COLO668 (cell line): ENCODE measurements around the gene CALML6.
A peak's percentile ranks its signal among the peaks of the same experiment; 100 is the strongest.

Experiments used
- DNase-seq: peaks from one replicate; lab custom pipeline; 2025; ENCODE audit not compliant: unreplicated experiment; lab: John Stamatoyannopoulos, UW

Gene CALML6

GRCh38 chr1:1910651-1911331 is 4.3 kb upstream of the CALML6 start:
- DNase-seq, result no peak

GRCh38 chr1:1911350-1912041 is 3.6 kb upstream of the CALML6 start:
- DNase-seq, result no peak

- no peak for DNase-seq
These were observed 724 bp upstream of the CALML6 start for GRCh38 chr1:1914101-1914970.

- DNase-seq, result peak; percentile 78
These were observed 1.1 kb downstream of the CALML6 start for GRCh38 chr1:1915911-1916840.

- no peak for DNase-seq
These were observed 1.8 kb downstream of the CALML6 start for GRCh38 chr1:1916851-1917251.

GRCh38 chr1:1917304-1917976 is 2.4 kb downstream of the CALML6 start:
- no peak for DNase-seq

- peak; percentile 56 for DNase-seq
These were observed 3.2 kb downstream of the CALML6 start for GRCh38 chr1:1917995-1918900.

- DNase-seq, result no peak
These were observed 3.8 kb downstream of the CALML6 start, which contains the start of gene TMEM52 for GRCh38 chr1:1918901-1919303. Gene TMEM52 (minus strand): TSS chr1:1919279. CDS start chr1:1919265, 14 bp downstream.

- DNase-seq, result peak; percentile 100
These were observed 4.4 kb downstream of the CALML6 start for GRCh38 chr1:1919304-1920056.

- DNase-seq, result no peak
These were observed 5.1 kb downstream of the CALML6 start for GRCh38 chr1:1920057-1920607.

GRCh38 chr1:1920608-1921458 is 5.8 kb downstream of the CALML6 start:
- no peak for DNase-seq

- DNase-seq, result no peak
These were observed 6.4 kb downstream of the CALML6 start for GRCh38 chr1:1921459-1921862.

GRCh38 chr1:1921901-1922701 is 7.0 kb downstream of the CALML6 start:
- no peak for DNase-seq

- no peak for DNase-seq
These were observed 7.6 kb downstream of the CALML6 start for GRCh38 chr1:1922702-1922955.

- DNase-seq, result no peak
These were observed 8.1 kb downstream of the CALML6 start for GRCh38 chr1:1922956-1923833.

GRCh38 chr1:1924386-1924785 is 9.3 kb downstream of the CALML6 start:
- DNase-seq, result peak; percentile 42
